Transverse colon (tissue), 4 donors: Measurements from ENCODE around the gene RAB36.

Experiments used
- CTCF ChIP-seq, 5 experiments: fragments of 200-600 bp in 3 of 5; fragments of 450-650 bp in 2 of 5; sonication (generic) in 3 of 5; IDR thresholded peaks; 1 replicate in 2 of 5; 2 replicates in 3 of 5; pipeline ENCODE4 v1.5.1; 2016 to 2017; ENCODE audit warnings: antibody characterized with exemption in 5 of 5, inconsistent platforms in 3 of 5, mild to moderate bottlenecking in 2 of 5, moderate library complexity in 1 of 5
- POLR2A ChIP-seq: fragments of 450-650 bp; IDR thresholded peaks from one replicate; pipeline ENCODE4 v1.6.1; 2016; ENCODE audit warnings: antibody characterized with exemption, mild to moderate bottlenecking, moderate library complexity
- POLR2AphosphoS5 ChIP-seq, 3 donors: sonication (generic); formaldehyde crosslinking; IDR thresholded peaks; one replicate each; pipeline ENCODE4 v1.6.1; 2016; ENCODE audit warnings: antibody characterized with exemption in 3 of 3

GRCh38 chr22:23122992-23123803, 22.1 kb upstream of the RAB36 start:
- TF ChIP-seq POLR2AphosphoS5 (IDR thresholded peaks at IDR 0.05), result no peak
- no peak for TF ChIP-seq CTCF (IDR thresholded peaks at IDR 0.05)
- TF ChIP-seq POLR2A, result no peak
